SW480 (cell line): Measurements from ENCODE around the gene TRIM74.
A peak's percentile ranks its signal among the peaks of the same experiment; 100 is the strongest.
"Not testable (repeated sequence)": the region's sequence is repeated elsewhere in the genome, so short reads cannot be mapped to it uniquely, and the experiment has no call there.

Source experiments
- DNase-seq: peaks from one replicate; pipeline ENCODE4 v3.0.0-alpha.2; 2016; ENCODE audit warnings: low spot score

Gene TRIM74

GRCh38 chr7:72954563-72955198 lies 14.6 kb downstream of the TRIM74 start:
- not testable (repeated sequence) for DNase-seq

GRCh38 chr7:72953901-72954562 lies 15.2 kb downstream of the TRIM74 start:
- DNase-seq = not testable (repeated sequence)

GRCh38 chr7:72950432-72950831 lies 18.8 kb downstream of the TRIM74 start:
- not testable (repeated sequence) for DNase-seq

GRCh38 chr7:72949686-72950085 lies 19.6 kb downstream of the TRIM74 start:
- not testable (repeated sequence) for DNase-seq

GRCh38 chr7:72949276-72949675 lies 20.0 kb downstream of the TRIM74 start:
- not testable (repeated sequence) for DNase-seq

- not testable (repeated sequence) for DNase-seq
Measured at GRCh38 chr7:72948714-72949113, 20.6 kb downstream of the TRIM74 start.

GRCh38 chr7:72946130-72946745 lies 23.0 kb downstream of the TRIM74 start:
- DNase-seq = not testable (repeated sequence)

- not testable (repeated sequence) for DNase-seq
Measured at GRCh38 chr7:72945597-72945996, 23.7 kb downstream of the TRIM74 start.

GRCh38 chr7:72944937-72945336 lies 24.3 kb downstream of the TRIM74 start:
- DNase-seq = not testable (repeated sequence)

GRCh38 chr7:72942956-72943355 lies 26.3 kb downstream of the TRIM74 start:
- DNase-seq = not testable (repeated sequence)

- not testable (repeated sequence) for DNase-seq
Measured at GRCh38 chr7:72942022-72942705, 27.1 kb downstream of the TRIM74 start.

GRCh38 chr7:72928216-72928615 lies 41.0 kb downstream of the TRIM74 start:
- DNase-seq = not testable (repeated sequence)

- not testable (repeated sequence) for DNase-seq
Measured at GRCh38 chr7:72927791-72928190, 41.5 kb downstream of the TRIM74 start.

- DNase-seq = no peak
Measured at GRCh38 chr7:72925546-72926120, 43.6 kb downstream of the TRIM74 start.

- peak; percentile 87 for DNase-seq
Measured at GRCh38 chr7:72924733-72925545, 44.3 kb downstream of the TRIM74 start, which contains the start of gene POM121. Gene POM121 (plus strand): TSS chr7:72925095. CDS start chr7:72925122, 27 bp downstream.

- no peak for DNase-seq
Measured at GRCh38 chr7:72924386-72924732, 44.9 kb downstream of the TRIM74 start.

GRCh38 chr7:72919256-72919775 lies 50.0 kb downstream of the TRIM74 start:
- no peak for DNase-seq

- DNase-seq = peak; percentile 46
Measured at GRCh38 chr7:72914756-72915525, 54.3 kb downstream of the TRIM74 start.

GRCh38 chr7:72913750-72914149 lies 55.5 kb downstream of the TRIM74 start:
- not testable (repeated sequence) for DNase-seq

GRCh38 chr7:72911395-72911794 lies 57.9 kb downstream of the TRIM74 start:
- DNase-seq = not testable (repeated sequence)
